HG02943 (cell line): ENCODE results near the gene CNTNAP1.

Experiments used
- ATAC-seq: cut with Tn5 transposase; IDR thresholded peaks from one replicate; pipeline ENCODE4 v1.9.1; 2021; ENCODE audit warnings: mild to moderate bottlenecking, low read depth, moderate library complexity; ENCODE audit not compliant: unreplicated experiment

CNTNAP1 gene

DNA sequence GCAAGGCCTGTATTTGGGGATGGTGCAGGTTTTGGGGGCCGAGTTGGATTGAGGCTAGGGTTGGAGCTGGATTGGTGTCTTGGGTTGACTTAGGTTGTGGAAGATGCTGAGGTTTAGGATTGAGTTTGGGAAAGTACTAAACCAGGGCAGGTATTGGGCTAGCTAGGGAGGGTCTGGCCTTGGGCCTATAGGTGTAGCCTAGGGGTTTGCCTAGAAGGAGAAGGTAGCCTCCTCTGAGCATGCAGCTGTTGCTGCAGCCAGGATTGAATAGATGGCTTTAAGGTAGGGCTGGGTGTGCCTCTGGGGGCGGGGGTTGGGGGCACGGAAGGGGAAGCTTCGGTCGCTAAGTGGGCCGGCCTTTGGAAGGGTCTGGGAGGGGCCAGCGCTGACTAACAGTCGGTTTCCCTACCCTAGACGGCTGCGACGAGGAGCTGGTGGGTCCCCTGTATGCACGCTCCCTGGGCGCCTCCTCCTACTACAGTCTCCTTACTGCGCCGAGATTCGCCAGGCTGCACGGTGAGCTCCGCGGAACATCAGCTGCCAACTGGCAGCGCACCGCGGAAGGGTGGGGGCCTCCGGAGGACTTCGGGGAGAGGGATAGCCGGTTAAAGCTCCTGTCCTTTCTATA lies 1.2 kb downstream of the CNTNAP1 start:
- no peak for ATAC-seq

DNA sequence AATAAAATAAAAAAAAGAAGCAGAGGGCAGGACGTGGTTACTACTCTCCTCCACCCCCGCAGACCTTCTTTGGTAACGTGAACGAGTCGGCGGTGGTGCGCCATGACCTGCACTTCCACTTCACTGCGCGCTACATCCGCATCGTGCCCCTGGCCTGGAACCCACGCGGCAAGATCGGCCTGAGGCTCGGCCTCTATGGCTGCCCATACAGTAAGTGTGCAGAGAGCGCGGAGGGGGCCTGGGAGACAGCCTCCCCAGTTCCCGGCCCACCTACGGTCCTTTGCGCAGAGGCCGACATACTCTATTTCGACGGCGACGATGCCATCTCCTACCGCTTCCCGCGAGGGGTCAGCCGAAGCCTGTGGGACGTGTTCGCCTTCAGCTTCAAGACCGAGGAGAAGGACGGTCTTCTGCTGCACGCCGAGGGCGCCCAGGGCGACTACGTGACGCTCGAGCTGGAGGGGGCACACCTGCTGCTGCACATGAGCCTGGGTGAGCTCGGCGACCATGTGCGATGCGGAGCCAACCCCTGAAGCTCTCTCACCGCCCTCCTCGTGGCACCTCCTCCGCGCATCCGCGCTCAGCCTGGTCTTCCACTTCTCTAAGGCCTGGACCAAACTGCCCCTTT lies 2.7 kb downstream of the CNTNAP1 start:
- ATAC-seq = no peak

DNA sequence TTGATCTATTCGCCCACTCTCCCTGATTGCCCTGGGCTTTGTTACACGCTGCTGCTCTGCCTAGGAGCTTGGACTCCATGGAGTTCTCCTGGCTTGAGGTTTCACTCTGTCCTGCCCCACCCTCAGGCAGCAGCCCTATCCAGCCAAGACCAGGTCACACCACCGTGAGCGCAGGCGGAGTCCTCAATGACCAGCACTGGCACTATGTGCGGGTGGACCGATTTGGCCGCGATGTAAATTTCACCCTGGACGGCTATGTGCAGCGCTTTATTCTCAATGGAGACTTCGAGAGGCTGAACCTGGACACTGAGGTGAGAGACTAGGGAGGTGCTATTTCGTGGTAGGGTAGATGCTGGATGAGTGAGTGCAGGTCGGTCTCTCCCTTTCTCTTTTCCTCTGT lies 3.5 kb downstream of the CNTNAP1 start:
- no peak for ATAC-seq

DNA sequence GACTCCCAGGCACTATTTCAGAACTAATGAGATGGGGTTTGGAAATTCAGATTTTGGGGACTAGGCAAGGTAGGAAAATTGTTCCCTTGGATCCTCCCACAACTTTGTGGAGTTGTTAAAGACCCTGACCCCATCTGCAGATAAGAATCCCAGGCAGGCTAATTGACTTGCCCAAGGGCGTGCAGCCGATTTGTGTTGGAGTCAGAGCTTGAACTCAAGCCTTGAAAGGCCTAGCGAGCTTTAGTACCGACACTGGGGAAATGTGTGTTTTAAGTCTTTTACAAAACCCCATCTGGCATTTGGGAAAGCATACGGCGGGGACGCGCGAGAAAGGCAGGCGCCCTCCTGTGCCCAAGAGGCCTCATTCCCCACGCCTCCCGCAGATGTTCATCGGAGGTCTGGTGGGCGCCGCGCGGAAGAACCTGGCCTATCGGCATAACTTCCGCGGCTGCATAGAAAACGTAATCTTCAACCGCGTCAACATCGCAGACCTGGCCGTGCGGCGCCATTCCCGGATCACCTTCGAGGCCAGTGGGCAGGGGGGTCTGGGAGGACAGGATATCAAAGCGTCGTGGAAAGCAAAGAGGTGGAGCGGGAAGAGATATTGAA lies 4.3 kb downstream of the CNTNAP1 start:
- no peak for ATAC-seq

DNA sequence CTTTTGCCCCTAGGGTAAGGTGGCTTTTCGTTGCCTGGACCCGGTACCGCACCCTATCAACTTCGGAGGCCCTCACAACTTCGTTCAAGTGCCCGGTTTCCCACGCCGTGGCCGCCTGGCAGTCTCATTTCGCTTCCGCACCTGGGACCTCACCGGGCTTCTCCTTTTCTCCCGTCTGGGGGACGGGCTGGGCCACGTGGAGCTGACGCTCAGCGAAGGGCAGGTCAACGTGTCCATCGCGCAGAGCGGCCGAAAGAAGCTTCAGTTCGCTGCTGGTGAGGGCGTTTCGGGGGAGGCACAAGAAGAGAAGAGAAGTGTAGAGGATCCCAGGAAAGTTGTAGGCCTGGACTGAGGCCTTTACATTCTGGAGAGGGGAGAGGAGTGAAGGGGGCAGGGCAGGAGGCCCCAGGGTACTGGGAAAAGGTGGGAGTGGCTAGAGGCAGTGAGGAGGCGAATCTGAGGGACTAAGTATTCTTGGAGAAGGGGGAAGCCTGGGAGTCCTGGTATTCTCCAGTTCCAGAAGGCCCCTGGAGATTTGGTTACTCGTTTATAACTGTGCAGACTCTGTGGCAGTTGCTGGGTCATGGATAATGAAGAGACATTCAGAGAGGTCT lies 5.5 kb downstream of the CNTNAP1 start:
- no peak for ATAC-seq

DNA sequence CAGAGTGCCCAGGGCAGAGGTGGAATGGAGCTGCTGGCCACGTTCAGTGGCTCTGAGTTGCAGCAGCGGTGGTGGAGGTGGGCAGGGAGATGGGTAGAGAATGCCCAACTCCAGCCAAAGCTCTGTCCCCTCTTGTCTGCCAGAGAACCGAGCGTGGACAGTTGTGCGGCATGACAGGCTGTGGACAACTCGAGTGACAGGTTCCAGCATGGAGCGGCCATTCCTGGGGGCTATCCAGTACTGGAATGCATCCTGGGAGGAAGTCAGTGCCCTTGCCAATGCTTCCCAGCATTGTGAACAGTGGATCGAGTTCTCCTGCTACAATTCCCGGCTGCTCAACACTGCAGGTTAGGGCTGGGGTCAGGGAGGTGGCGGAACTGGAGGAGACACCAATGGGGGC lies 8.3 kb downstream of the CNTNAP1 start:
- ATAC-seq = no peak

DNA sequence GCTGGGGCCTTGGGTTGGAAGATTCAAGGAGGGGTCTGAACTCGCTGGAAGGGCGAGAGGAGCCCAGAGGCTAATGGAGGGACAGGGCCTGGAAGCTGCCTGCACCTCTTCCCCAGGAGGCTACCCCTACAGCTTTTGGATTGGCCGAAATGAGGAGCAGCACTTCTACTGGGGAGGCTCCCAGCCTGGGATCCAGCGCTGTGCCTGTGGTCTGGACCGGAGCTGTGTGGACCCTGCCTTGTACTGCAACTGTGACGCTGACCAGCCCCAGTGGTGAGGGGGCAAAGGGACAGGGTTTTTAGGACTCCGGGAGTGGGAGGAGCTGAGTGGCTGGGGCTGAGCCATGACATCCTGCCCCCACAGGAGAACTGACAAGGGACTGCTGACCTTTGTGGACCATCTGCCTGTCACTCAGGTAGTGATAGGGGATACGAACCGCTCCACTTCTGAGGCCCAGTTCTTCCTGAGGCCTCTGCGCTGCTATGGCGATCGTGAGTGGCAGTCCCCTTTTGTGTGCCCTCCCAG lies 8.8 kb downstream of the CNTNAP1 start:
- no peak for ATAC-seq

DNA sequence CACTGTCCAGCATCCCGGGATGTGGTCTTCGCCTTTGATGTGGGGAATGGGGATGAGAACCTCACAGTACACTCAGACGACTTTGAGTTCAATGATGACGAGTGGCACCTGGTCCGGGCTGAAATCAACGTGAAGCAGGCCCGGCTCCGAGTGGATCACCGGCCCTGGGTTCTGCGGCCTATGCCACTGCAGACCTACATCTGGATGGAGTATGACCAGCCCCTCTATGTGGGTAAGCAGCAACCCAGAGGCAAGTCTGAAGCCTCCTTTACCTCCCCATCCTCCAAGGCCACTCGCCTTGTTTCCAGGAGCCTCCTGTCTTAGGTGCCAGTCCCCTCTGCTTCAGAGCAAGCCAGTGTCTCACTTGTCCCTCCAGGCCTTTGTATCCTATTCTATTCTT lies 10.2 kb downstream of the CNTNAP1 start:
- no peak for ATAC-seq

DNA sequence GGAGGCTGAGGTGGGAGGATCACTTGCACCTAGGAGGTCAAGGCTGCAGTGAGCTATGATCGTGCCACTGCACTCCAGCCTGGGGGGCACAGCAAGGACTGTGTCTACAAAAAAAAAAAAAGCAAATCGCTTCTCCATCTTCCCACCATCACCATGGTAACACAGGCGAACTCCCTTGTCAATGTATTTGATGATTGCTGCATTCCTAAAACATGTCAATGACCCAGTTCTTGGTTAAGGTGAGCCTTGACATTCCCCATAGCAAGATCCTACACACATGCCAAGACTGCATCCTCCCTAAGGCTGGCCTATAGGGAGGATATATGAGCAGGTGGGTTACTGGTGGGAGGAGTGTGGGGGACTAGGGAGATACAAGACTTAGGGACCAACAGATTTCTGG lies 12.2 kb downstream of the CNTNAP1 start:
- no peak for ATAC-seq

DNA sequence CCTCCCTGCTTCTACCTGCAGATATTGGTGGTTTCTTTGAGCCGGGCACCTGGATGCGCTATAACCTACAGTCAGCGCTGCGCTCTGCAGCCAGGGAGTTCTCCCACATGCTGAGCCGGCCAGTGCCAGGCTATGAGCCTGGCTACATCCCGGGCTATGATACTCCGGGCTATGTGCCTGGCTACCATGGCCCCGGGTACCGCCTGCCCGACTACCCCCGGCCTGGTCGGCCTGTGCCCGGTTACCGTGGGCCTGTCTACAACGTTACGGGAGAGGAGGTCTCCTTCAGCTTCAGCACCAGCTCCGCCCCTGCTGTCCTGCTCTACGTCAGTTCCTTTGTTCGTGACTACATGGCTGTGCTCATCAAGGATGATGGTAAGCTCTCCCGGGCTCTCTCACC lies 13.2 kb downstream of the CNTNAP1 start:
- no peak for ATAC-seq

DNA sequence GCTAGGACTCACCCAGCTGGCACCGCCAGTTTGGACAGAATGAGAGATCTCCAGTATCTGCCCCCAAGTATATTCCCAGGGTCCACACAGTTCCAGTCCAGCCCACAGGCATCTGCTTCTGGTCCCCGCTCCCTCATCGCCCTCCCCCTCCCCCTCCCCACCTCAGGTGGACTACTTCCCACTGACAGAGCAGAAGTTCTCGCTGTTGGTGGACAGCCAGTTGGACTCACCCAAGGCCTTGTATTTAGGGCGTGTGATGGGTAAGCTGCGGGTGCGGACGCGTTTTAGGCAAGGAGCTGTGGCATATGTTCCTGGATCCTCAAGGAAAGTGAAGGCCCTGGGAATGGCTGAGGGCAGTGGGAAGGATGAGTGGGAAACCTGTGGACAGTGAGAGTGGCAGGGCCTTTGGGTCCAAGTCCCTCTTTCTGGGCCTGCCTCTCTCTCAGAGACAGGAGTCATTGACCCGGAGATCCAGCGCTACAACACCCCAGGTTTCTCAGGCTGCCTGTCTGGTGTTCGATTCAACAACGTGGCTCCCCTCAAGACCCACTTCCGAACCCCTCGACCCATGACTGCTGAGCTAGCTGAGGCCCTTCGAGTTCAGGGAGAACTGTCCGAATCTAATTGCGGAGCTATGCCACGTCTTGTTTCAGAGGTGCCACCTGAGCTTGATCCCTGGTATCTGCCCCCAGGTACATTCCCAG lies 14.9 kb downstream of the CNTNAP1 start:
- no peak for ATAC-seq

DNA sequence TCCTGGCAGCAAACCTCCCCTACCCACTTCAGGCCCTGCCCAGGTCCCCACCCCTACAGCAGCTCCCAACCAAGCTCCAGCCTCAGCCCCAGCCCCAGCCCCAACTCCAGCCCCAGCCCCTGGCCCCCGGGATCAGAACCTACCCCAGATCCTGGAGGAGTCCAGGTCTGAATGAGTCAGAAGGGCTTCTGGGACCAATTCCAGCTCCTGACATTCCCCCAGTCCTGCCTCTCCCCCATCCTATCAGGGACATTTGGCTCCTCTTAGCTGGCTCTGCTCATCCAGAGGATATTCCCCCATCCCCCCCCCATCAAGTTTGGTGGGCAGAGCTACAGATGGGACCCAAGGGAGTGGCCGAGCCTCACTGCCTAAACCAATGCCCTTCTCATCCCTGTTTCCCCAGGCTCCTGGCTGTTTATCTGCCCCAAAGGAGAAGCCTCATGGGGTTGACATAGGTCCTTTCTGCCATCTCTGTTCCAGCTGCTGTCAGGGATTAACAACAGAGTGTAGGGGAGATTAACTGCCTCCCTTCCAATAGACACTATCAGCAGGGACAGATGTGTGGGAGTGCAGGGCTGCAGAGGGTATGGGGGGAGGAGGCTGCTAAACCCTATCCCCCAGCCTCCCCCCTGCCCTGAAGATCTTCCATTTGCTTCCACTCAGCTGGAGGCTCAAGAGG lies 16.5 kb downstream of the CNTNAP1 start:
- ATAC-seq = no peak

DNA sequence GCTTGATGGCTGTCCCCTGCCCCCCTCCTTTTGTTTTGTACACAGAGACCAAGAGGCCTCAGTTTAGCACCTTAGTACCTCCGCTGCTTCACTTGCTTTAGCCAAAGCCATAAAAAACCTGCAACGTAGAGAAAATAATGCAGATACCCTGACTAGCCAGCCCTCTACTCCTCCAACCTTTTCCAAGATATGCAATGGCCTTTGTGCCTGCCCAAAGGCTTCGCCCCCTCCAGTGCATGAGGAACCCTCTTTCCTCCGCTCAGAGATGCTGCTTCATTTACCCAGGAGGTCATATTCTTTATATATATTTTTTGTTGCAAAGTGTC lies 17.0 kb downstream of the CNTNAP1 start:
- ATAC-seq = no peak

DNA sequence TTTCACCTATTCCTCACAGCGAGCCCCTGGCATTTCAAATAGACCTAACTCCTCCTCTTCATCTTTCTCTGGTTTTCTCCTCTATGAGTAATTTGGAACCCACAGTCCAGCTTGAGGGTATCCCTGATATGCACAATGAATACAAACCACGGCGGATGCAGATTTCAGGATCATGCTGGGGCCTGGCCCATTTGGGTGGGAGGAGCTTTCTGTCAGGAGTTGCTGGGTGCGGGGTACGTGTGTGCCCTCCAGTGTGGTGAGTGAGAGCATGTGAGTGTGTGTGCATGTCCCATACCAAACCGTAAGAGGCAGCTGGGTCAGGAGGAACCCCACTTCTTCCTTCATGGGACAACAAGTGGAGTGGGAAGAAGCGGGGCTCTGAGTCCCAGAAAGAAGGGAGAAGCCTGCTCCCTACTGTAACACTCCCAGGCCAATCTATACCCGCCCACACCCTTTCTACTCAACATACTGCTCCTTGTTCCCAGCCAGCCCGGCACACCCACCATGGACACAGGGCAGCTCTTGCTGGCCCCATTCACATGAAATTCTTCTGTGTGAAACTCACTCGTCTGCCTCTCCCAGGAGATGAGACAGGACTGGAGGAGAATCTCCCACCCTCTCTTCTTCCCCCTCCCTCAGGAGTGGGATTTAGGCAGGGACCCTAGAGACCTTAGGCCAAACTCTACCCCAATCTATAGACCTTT lies 18.4 kb downstream of the CNTNAP1 start:
- no peak for ATAC-seq

DNA sequence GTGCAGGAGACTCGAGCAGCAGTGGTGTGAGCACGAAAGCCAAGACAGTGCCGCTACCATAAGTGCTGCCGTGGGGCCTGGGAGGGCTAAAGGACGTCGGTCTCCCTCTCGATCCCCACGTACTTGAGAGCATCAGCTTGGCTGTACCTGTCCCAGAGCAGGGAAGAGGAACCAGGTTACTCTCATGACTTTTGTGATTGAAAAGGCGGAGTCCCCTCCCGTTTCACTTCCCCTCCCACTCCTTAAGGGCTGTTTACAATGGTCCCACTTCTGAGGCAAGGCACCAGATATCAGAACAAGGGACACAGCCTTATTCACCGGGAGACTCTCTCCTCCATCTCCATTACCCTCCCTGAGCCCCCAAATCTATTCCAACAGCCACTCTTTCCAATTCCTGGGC lies 20.1 kb downstream of the CNTNAP1 start:
- no peak for ATAC-seq

DNA sequence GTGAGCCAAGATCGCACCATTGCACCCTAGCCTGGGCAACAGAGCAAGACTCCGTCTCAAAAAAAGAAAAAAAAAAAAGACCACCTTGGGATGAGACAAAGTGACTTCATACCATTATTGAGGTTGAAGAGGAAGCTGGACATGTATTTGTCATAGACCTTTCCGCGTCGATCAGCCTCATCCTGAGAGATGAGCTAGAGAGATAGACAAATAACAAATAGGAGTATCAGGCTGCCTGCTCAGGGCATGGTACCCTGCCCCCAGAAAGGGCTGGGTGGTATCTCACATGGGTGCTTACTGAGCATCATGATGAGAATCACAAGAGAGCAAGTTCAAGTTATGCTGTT lies 22.1 kb downstream of the CNTNAP1 start:
- no peak for ATAC-seq

DNA sequence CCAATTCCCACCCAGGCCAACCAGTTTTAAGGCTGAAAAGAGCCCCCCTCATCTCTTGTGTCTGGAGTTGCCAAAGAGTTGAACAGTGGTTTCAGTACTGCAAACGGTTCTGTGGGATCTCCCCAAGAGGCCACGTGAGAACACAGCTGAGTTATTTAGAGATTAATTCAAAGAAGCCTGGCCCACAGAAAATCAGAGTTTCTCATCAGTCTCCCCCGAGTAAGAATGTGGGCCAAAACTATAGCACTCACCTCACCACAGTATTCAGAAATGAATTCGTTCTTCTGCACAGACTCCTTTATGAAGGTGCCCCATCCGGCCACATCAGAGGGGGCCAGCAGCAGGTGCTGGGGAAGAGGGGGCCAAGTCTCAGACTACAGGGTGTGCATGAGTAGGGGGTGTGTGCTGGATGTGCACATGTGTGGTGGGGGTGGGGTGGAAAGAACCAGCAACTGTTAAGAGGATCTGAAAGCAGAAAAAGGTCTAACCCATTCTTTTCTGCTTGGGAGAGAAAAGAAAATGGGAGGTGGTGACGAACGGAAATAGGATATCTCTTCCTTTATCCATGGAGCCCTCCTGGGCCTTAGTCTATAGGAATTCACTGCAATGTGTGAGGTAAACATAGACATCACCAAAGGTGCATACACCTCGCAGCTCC lies 22.6 kb downstream of the CNTNAP1 start:
- peak; percentile 52 for ATAC-seq

DNA sequence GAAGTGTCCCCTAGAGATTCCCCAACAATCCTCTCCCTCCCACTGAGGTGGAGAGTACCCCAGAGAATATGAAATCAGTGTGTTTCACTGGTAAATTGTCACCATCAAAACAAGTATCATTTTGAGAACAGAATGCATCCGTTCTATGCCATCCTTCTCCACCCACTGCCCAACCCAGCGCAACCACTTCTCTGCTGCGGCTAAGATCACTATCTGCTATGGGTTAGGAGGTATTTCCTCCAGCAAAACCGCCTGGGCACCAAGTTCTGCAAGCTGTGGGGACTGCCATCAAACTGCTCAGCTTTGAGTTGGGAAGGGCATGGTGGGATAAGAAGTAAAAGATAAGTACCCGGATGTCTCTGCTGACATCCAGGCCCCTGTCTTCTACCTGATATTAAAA lies 24.4 kb downstream of the CNTNAP1 start:
- no peak for ATAC-seq

DNA sequence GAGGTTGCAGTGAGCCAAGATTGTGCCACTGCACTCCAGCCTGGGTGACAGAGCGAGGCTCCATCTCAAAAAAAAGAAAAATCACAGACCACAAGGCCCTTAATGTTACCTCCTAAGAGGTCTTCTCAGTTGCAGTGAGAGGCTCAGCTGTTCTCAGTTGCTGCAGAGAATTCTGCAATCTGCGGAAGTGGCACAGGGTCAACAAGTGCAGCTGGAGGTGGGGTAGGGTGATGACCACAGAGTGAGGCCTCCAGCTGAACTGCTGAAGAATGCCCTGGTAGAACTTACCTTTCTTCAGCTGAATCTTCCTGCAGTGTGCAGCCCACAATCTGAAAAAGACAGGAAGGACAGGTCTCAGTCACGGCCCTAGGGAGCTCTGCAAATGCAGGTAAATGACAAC lies 26.3 kb downstream of the CNTNAP1 start:
- ATAC-seq = no peak

DNA sequence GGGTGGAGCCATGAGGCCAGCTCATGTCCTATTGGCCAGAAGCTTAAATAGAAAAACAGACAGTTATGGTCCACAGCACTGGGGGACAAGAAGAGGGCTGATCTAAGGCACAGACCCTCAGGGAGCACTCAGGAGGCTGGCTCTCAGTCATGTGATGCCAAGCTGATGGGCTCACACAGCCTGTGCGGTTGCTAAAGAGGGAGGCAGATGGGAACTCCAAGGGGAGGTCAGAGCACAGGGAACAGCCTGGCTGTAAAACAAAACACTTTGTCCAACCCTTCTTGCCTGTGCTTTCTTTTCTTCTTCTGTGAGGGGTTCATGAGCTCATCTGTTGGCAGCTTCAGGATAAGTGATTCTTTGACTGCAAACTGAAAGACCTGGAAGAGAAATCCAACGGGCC lies 27.2 kb downstream of the CNTNAP1 start:
- ATAC-seq = no peak
